SU-DHL-6 (cell line): ENCODE results near the gene TBC1D22A.

Experiments used
- EZH2phosphoT487 ChIP-seq: fragments of 200-600 bp; sonication (generic), shearing (Covaris generic); conservative IDR thresholded peaks from 2 replicates; pipeline ENCODE4 v1.6.1; 2018; ENCODE audit warnings: mild to moderate bottlenecking, antibody characterized with exemption, low read length, moderate library complexity, mixed read lengths
- TF ChIP-seq, protein P1 (sequence below): fragments of 200-600 bp; sonication (generic); IDR thresholded peaks from one replicate; pipeline ENCODE4 v1.5.1; 2017; ENCODE audit warnings: antibody characterized with exemption, mild to moderate bottlenecking, low read length, moderate library complexity; ENCODE audit not compliant: insufficient read depth, poor library complexity, severe bottlenecking

- TF ChIP-seq, protein P1, sequence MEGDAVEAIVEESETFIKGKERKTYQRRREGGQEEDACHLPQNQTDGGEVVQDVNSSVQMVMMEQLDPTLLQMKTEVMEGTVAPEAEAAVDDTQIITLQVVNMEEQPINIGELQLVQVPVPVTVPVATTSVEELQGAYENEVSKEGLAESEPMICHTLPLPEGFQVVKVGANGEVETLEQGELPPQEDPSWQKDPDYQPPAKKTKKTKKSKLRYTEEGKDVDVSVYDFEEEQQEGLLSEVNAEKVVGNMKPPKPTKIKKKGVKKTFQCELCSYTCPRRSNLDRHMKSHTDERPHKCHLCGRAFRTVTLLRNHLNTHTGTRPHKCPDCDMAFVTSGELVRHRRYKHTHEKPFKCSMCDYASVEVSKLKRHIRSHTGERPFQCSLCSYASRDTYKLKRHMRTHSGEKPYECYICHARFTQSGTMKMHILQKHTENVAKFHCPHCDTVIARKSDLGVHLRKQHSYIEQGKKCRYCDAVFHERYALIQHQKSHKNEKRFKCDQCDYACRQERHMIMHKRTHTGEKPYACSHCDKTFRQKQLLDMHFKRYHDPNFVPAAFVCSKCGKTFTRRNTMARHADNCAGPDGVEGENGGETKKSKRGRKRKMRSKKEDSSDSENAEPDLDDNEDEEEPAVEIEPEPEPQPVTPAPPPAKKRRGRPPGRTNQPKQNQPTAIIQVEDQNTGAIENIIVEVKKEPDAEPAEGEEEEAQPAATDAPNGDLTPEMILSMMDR = no peak
- no peak for TF ChIP-seq EZH2phosphoT487
Observed at GRCh38 chr22:46934172-46934745, 171.8 kb downstream of the TBC1D22A start.
